Breast epithelium (tissue), 3 donors: Measurements from ENCODE around the gene FAF1.

Experiments used
- CTCF ChIP-seq, 3 donors: fragments of 450-650 bp; IDR thresholded peaks; one replicate each; pipeline ENCODE4 v1.5.1; 2016 to 2017; ENCODE audit warnings: antibody characterized with exemption in 3 of 3, mild to moderate bottlenecking in 3 of 3, moderate library complexity in 3 of 3
- POLR2A ChIP-seq: fragments of 450-650 bp; IDR thresholded peaks from one replicate; pipeline ENCODE4 v1.6.1; 2016; ENCODE audit warnings: antibody characterized with exemption, mild to moderate bottlenecking, moderate library complexity
- POLR2AphosphoS5 ChIP-seq, 3 donors: sonication (generic); formaldehyde crosslinking; IDR thresholded peaks; one replicate each; pipeline ENCODE4 v1.6.1; 2017; ENCODE audit warnings: antibody characterized with exemption in 3 of 3

GRCh38 chr1:50966991-50967390, 6.9 kb upstream of the FAF1 start:
- TF ChIP-seq POLR2AphosphoS5 (IDR thresholded peaks at IDR 0.05) (no peak), CTCF (IDR thresholded peaks at IDR 0.05) (no peak), POLR2A (no peak)
